Loucy (cell line): ENCODE measurements around the gene LRCH1.

ENCODE experiments used
- H2AFZ ChIP-seq: fragments of 200-600 bp; sonication (generic); 2 replicates; pipeline ENCODE4 v1.6.0; 2016; ENCODE audit warnings: antibody characterized with exemption, mild to moderate bottlenecking, low read length, moderate library complexity
- H3F3A ChIP-seq: fragments of 200-600 bp; 2 replicates; pipeline ENCODE4 v1.6.0; 2016; ENCODE audit warnings: antibody characterized with exemption, low read depth, mild to moderate bottlenecking
- H3K27me3 ChIP-seq: fragments of 200-600 bp; sonication (generic); 2 replicates; pipeline ENCODE4 v1.6.1; 2014; ENCODE audit warnings: low read length, mild to moderate bottlenecking; ENCODE audit not compliant: insufficient read depth, poor library complexity, severe bottlenecking
- H3K36me3 ChIP-seq: fragments of 200-600 bp; sonication (generic); 2 replicates; pipeline ENCODE4 v1.6.1; 2016; ENCODE audit warnings: low read length; ENCODE audit not compliant: insufficient read depth
- H3K4me1 ChIP-seq: fragments of 200-600 bp; sonication (generic); 2 replicates; pipeline ENCODE4 v1.5.1; 2014; ENCODE audit warnings: low read length, mild to moderate bottlenecking; ENCODE audit not compliant: insufficient read depth, poor library complexity, severe bottlenecking
- H3K4me2 ChIP-seq: fragments of 200-600 bp; sonication (generic); 2 replicates; pipeline ENCODE4 v1.6.0; 2014; ENCODE audit warnings: antibody characterized with exemption, low read length, low read depth, mild to moderate bottlenecking; ENCODE audit not compliant: poor library complexity, severe bottlenecking
- H3K4me3 ChIP-seq: fragments of 200-600 bp; sonication (generic); 2 replicates; pipeline ENCODE4 v1.5.1; 2014; ENCODE audit warnings: low read length, mild to moderate bottlenecking, mixed read lengths; ENCODE audit not compliant: poor library complexity, severe bottlenecking
- H3K79me2 ChIP-seq: fragments of 200-600 bp; sonication (generic); 2 replicates; pipeline ENCODE4 v1.6.1; 2014; ENCODE audit warnings: low read length; ENCODE audit not compliant: insufficient read depth
- H3K9ac ChIP-seq: fragments of 200-600 bp; sonication (generic); 2 replicates; pipeline ENCODE4 v1.6.0; 2014; ENCODE audit warnings: mild to moderate bottlenecking, low read depth, low read length, moderate library complexity; ENCODE audit not compliant: poor library complexity, severe bottlenecking
- H3K9me2 ChIP-seq: fragments of 200-600 bp; sonication (generic); replicated peaks from 2 replicates; pipeline ENCODE4 v1.6.1; 2016; ENCODE audit warnings: low read depth, low read length, mixed read lengths
- H3K9me3 ChIP-seq: fragments of 200-600 bp; sonication (generic); 2 replicates; pipeline ENCODE4 v1.6.1; 2014; ENCODE audit warnings: mild to moderate bottlenecking, antibody characterized with exemption, low read length, low read depth; ENCODE audit not compliant: insufficient read depth
- H4K20me1 ChIP-seq: fragments of 200-600 bp; sonication (generic); 2 replicates; pipeline ENCODE4 v1.6.0; 2014; ENCODE audit warnings: antibody characterized with exemption, low read length, mild to moderate bottlenecking; ENCODE audit not compliant: insufficient read depth, poor library complexity, severe bottlenecking
- CTCF ChIP-seq: fragments of 200-600 bp; sonication (generic); conservative IDR thresholded peaks from 2 replicates; pipeline ENCODE4 v1.5.1; 2014; ENCODE audit warnings: mild to moderate bottlenecking, antibody characterized with exemption, low read length
- EZH2phosphoT487 ChIP-seq: fragments of 200-600 bp; IDR thresholded peaks from 2 replicates; pipeline ENCODE4 v1.6.1; 2018; ENCODE audit warnings: antibody characterized with exemption, mild to moderate bottlenecking, moderate library complexity, borderline replicate concordance

The LRCH1 gene

GRCh38 chr13:46543287-46543686, 9.7 kb upstream of the LRCH1 start:
- H4K20me1 ChIP-seq, result no peaks in the 10 kb centered on the region
- no peaks in the 10 kb centered on the region for H3K79me2 ChIP-seq
- H3K4me1 ChIP-seq, result no peaks in the 10 kb centered on the region
- H3K9me3 ChIP-seq, result no peaks in the 10 kb centered on the region
- H3K4me2 ChIP-seq, result no peak overlapping the region
- no peak for TF ChIP-seq CTCF
- TF ChIP-seq EZH2phosphoT487, result no peak
- H3F3A ChIP-seq, result no peaks in the 10 kb centered on the region
- H2AFZ ChIP-seq, result no peak overlapping the region
- H3K9ac ChIP-seq, result no peak overlapping the region
- no peak overlapping the region for H3K4me3 ChIP-seq
- no peaks in the 10 kb centered on the region for H3K9me2 ChIP-seq
- no peaks in the 10 kb centered on the region for H3K36me3 ChIP-seq
- no peaks in the 10 kb centered on the region for H3K27me3 ChIP-seq

GRCh38 chr13:46544208-46544607, 8.8 kb upstream of the LRCH1 start:
- Histone ChIP-seq H4K20me1 (no peaks in the 10 kb centered on the region), H3F3A (no peaks in the 10 kb centered on the region), H3K4me2 (no peak overlapping the region), H3K27me3 (no peaks in the 10 kb centered on the region), H2AFZ (no peak overlapping the region), H3K36me3 (no peaks in the 10 kb centered on the region), H3K4me1 (no peaks in the 10 kb centered on the region), H3K79me2 (no peaks in the 10 kb centered on the region), H3K9me3 (no peaks in the 10 kb centered on the region), H3K9ac (no peak overlapping the region), H3K4me3 (no peak overlapping the region), H3K9me2 (no peaks in the 10 kb centered on the region)
- no peak for TF ChIP-seq EZH2phosphoT487
- TF ChIP-seq CTCF, result no peak

GRCh38 chr13:46544811-46545210, 8.2 kb upstream of the LRCH1 start:
- Histone ChIP-seq H3K4me1 (no peaks in the 10 kb centered on the region), H3K4me2 (no peak overlapping the region), H3K9me3 (no peaks in the 10 kb centered on the region), H3K27me3 (no peaks in the 10 kb centered on the region), H2AFZ (no peak overlapping the region), H3K4me3 (no peak overlapping the region), H3K9ac (no peak overlapping the region), H4K20me1 (no peaks in the 10 kb centered on the region), H3K36me3 (no peaks in the 10 kb centered on the region), H3F3A (no peaks in the 10 kb centered on the region), H3K9me2 (no peaks in the 10 kb centered on the region), H3K79me2 (no peaks in the 10 kb centered on the region)
- TF ChIP-seq EZH2phosphoT487, result no peak
- no peak for TF ChIP-seq CTCF
